GM12878 (cell line): ENCODE measurements around the gene EFNA4. TPM values are rescaled to one million over a fixed set of nuclear protein-coding genes. Genes with fewer than 3 reads are reported as not detected.

ENCODE experiments used
- ATAC-seq: fragments of 200-7000 bp; cut with Tn5 transposase; 3 replicates; pipeline ENCODE4 v1.9.1; 2020; ENCODE audit warnings: mild to moderate bottlenecking, moderate library complexity
- BruUV-seq: library from RNA; stranded (reverse); fragments of 400-500 nt; replicated peaks from 2 replicates; lab custom pipeline; 2021; lab: Mats Ljungman, UMichigan
- CTCF ChIA-PET: fragments of 300-600 bp; sonication (Branson Sonifier 250); formaldehyde crosslinking; extraction: SDS; loops from one replicate; lab custom pipeline; 2021; ENCODE audit warnings: inconsistent platforms; lab: Yijun Ruan, JAX
- POLR2A ChIA-PET: fragments of 350-600 bp; formaldehyde crosslinking; extraction: SDS; loops from one replicate; lab custom pipeline; 2021; ENCODE audit warnings: inconsistent platforms; lab: Charles Lee
- RAD21 ChIA-PET: fragments of 300-600 bp; sonication (Branson Sonifier 250); formaldehyde crosslinking; loops from one replicate; lab custom pipeline; 2023; ENCODE audit warnings: antibody characterized with exemption; ENCODE audit not compliant: unreplicated experiment; lab: Charles Lee
- SMC1A ChIA-PET: fragments of 300-600 bp; sonication (Branson Sonifier 250); formaldehyde crosslinking; loops from one replicate; lab custom pipeline; 2023; ENCODE audit not compliant: unreplicated experiment, uncharacterized antibody; lab: Charles Lee
- DNase-seq: peaks from one replicate; pipeline ENCODE4 v3.0.0-alpha.2; 2011; ENCODE audit warnings: low read depth, low spot score
- FAIRE-seq: peaks from 3 replicates; lab custom pipeline; 2011; peaks lifted over from hg19 to GRCh38; lab: Jason Lieb, UNC
- H2AFZ ChIP-seq: 2 replicates; pipeline ENCODE4 v1.6.0; 2011; ENCODE audit warnings: low read depth, low read length, control low read depth; ENCODE audit not compliant: control insufficient read depth
- H3K27ac ChIP-seq: 2 replicates; pipeline ENCODE4 v1.5.1; 2011; ENCODE audit warnings: control low read depth; ENCODE audit not compliant: control insufficient read depth, insufficient read depth
- H3K27me3 ChIP-seq, 2 experiments: replicated peaks in 1 of 2; 2 replicates each; pipeline versions ENCODE4 v1.6.0 to v1.6.1; 2011; ENCODE audit warnings: low read length in 1 of 2; ENCODE audit not compliant: control insufficient read depth in 2 of 2, insufficient read depth in 2 of 2
- H3K36me3 ChIP-seq, 2 experiments: 2 replicates each; pipeline ENCODE4 v1.5.1; 2011; ENCODE audit warnings: low read length in 1 of 2; ENCODE audit not compliant: control insufficient read depth in 2 of 2, insufficient read depth in 2 of 2
- H3K4me1 ChIP-seq: 2 replicates; pipeline ENCODE4 v1.6.1; 2011; ENCODE audit warnings: mild to moderate bottlenecking, low read length, moderate library complexity, mixed read lengths; ENCODE audit not compliant: control insufficient read depth, insufficient read depth
- H3K4me2 ChIP-seq: 2 replicates; pipeline ENCODE4 v1.6.0; 2011; ENCODE audit warnings: control low read depth; ENCODE audit not compliant: control insufficient read depth, insufficient read depth
- H3K4me3 ChIP-seq: fragments of 200-600 bp; sonication (generic); 2 replicates; pipeline ENCODE4 v1.5.1; 2016
- H3K79me2 ChIP-seq: 2 replicates; pipeline ENCODE4 v1.6.0; 2011; ENCODE audit warnings: low read length; ENCODE audit not compliant: control insufficient read depth, insufficient read depth
- H3K9ac ChIP-seq: 2 replicates; pipeline ENCODE4 v1.8.0; 2011; ENCODE audit warnings: low read length, control low read depth, mixed read lengths; ENCODE audit not compliant: control insufficient read depth, insufficient read depth
- H3K9me3 ChIP-seq: replicated peaks from 3 replicates; pipeline ENCODE4 v1.5.1; 2011; ENCODE audit warnings: mild to moderate bottlenecking, low read length; ENCODE audit not compliant: control insufficient read depth, insufficient read depth
- H4K20me1 ChIP-seq: 2 replicates; pipeline ENCODE4 v1.6.0; 2011; ENCODE audit not compliant: control insufficient read depth, insufficient read depth
- CBFB ChIP-seq: IDR thresholded peaks from 2 replicates; pipeline ENCODE4 v1.6.1; 2016; ENCODE audit warnings: antibody characterized with exemption, low read depth
- CHD1 ChIP-seq: IDR thresholded peaks from 2 replicates; pipeline ENCODE4 v1.6.1; 2012; ENCODE audit warnings: low read depth, low read length, improper control_type of control experiment
- CREB1 ChIP-seq: IDR thresholded peaks from 2 replicates; pipeline ENCODE4 v1.6.1; 2012; ENCODE audit warnings: low read depth, mild to moderate bottlenecking, inconsistent platforms
- DPF2 ChIP-seq: fragments of 450-650 bp; IDR thresholded peaks from 2 replicates; pipeline ENCODE4 v1.6.1; 2017; ENCODE audit warnings: mild to moderate bottlenecking
- NFXL1 ChIP-seq: fragments of 450-650 bp; IDR thresholded peaks from 2 replicates; pipeline ENCODE4 v1.6.1; 2017; ENCODE audit warnings: antibody characterized with exemption, mild to moderate bottlenecking, borderline replicate concordance
- TARDBP ChIP-seq: IDR thresholded peaks from 2 replicates; pipeline ENCODE4 v1.6.1; 2016; ENCODE audit warnings: borderline replicate concordance
- TCF12 ChIP-seq: IDR thresholded peaks from 2 replicates; pipeline ENCODE4 v1.6.1; 2011; ENCODE audit warnings: low read depth, mild to moderate bottlenecking, low read length
- WGBS: methylation state at CpG from one replicate; pipeline ENCODE4 v1.1.6; 2016; ENCODE audit warnings: low lambda C conversion rate; ENCODE audit not compliant: insufficient replicate concordance, insufficient coverage; ENCODE audit errors: missing lambda C conversion rate; 5-methylcytosine and 5-hydroxymethylcytosine counted together
- in situ Hi-C: fragments of 300-500 bp; cut with MboI; formaldehyde crosslinking; loops from 9 replicates; pipeline ENCODE4 v1.14.3; 2018; ENCODE audit warnings: mixed read lengths
- intact Hi-C: fragments of 100-400 bp; cut with micrococcal nuclease; formaldehyde crosslinking; loops from one replicate; pipeline ENCODE4 v1.14.2; 2022; ENCODE audit not compliant: unreplicated experiment
- polyA plus RNA-seq, 11 experiments: library from polyadenylated mRNA; depleted of rRNA in 4 of 11; unstranded in 6 of 11; stranded (reverse) in 5 of 11; fragments of >200 nt; fragmentation: Nextera tagmentation in 4 of 11; fragmentation: Illumina TruSeq in 1 of 11; extraction: Ambion mirVana in 4 of 11; extraction: Trizol in 1 of 11; gene quantifications; 1 replicate in 1 of 11; 2 replicates in 10 of 11; pipeline versions ENCODE4 v1.2.1 to v1.2.3, GENCODE V29; 2011 to 2016; ENCODE audit warnings: inconsistent platforms in 2 of 11, missing spikeins in 2 of 11, low read depth in 1 of 11
- total RNA-seq, 4 experiments: library from RNA; depleted of rRNA in 3 of 4; stranded (reverse); fragments of >200 nt in 3 of 4; fragmentation: Illumina TruSeq in 1 of 4; extraction: Trizol in 1 of 4; gene quantifications; 2 replicates each; pipeline versions ENCODE4 v1.2.1 to v1.2.3, GENCODE V29; 2013 to 2021
- TF ChIP-seq, protein P1 (sequence below): fragments of 450-650 bp; IDR thresholded peaks from 2 replicates; pipeline ENCODE4 v1.6.1; 2016; ENCODE audit warnings: mild to moderate bottlenecking
- TF ChIP-seq, protein P2 (sequence below): fragments of 450-650 bp; IDR thresholded peaks from 2 replicates; pipeline ENCODE4 v1.6.1; 2018; ENCODE audit warnings: mild to moderate bottlenecking, low read depth, moderate library complexity; ENCODE audit not compliant: partially characterized antibody
- TF ChIP-seq, protein P3 (sequence below): IDR thresholded peaks from 2 replicates; pipeline ENCODE4 v1.6.1; 2012; ENCODE audit warnings: low read length, inconsistent platforms
- TF ChIP-seq, protein P4 (sequence below): IDR thresholded peaks from 2 replicates; pipeline ENCODE4 v1.6.1; 2012; ENCODE audit warnings: low read depth, low read length, improper control_type of control experiment
- TF ChIP-seq, protein P5 (sequence below), 3 experiments: IDR thresholded peaks in 2 of 3; conservative IDR thresholded peaks in 1 of 3; 2 replicates each; pipeline ENCODE4 v1.5.1; 2011; ENCODE audit warnings: low read depth in 3 of 3, low read length in 3 of 3, mild to moderate bottlenecking in 3 of 3, control low read depth in 2 of 3, moderate library complexity in 2 of 3, inconsistent platforms in 1 of 3, mixed read lengths in 1 of 3; ENCODE audit not compliant: control insufficient read depth in 2 of 3, insufficient read depth in 1 of 3; ENCODE audit errors: extremely low read depth in 1 of 3

Gene EFNA4
- total and polyA plus RNA-seq, 10 of the 15 experiments (the other 5 are each of a cell fraction or from before 2014, with no cell fraction given) = 0.52 to 14.1 (median 4.8) TPM

DNA sequence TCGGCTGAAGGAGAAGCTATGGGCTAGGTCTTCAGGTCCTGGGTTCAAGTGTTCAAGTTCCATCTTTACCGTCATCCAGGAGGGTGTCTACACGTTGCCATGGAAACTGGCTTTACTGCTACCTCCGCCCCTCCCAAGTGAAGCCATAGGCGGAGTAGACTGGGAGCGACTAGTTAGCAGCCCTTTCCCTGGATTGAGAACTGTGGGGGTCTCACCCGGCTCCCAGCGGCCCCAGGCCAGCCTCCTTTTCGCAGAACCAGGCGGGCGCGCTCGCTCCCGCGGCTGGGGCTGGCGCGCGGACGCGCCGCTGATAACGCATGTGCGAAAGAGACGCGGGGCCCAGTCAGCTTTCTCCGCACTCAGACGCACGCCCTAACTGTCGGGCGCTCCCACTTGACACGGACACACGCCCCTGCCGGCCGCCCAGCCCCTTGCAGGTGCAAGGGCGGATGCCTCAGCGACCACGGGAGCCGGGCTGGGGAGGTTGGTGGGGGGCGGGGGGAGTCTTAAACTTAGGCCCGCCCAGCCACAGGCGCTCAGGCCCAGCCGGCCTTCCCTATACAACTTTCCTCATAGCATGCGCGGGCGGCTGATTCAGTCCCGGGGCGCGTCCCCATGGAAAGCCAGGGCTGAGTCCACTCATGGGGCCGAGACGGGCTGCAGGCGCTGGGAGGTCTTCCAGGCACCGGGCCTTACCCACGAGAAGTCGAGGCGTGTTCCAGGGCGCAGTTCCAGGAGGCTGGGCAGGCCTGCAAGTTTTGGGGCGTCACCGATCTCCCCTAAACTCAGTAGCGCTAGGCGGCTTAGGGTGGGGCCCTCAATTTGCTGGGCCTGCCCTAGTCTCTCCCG, 7.4 kb downstream of the EFNA4 start (continued):
- TF ChIP-seq CREB1 = 0 out of 2 replicates have a peak, but pooled peaks have one; percentile 11
- TF ChIP-seq, protein P1, sequence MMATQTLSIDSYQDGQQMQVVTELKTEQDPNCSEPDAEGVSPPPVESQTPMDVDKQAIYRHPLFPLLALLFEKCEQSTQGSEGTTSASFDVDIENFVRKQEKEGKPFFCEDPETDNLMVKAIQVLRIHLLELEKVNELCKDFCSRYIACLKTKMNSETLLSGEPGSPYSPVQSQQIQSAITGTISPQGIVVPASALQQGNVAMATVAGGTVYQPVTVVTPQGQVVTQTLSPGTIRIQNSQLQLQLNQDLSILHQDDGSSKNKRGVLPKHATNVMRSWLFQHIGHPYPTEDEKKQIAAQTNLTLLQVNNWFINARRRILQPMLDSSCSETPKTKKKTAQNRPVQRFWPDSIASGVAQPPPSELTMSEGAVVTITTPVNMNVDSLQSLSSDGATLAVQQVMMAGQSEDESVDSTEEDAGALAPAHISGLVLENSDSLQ = peak; percentile 27; the same call in 1 of the 2 replicates

DNA sequence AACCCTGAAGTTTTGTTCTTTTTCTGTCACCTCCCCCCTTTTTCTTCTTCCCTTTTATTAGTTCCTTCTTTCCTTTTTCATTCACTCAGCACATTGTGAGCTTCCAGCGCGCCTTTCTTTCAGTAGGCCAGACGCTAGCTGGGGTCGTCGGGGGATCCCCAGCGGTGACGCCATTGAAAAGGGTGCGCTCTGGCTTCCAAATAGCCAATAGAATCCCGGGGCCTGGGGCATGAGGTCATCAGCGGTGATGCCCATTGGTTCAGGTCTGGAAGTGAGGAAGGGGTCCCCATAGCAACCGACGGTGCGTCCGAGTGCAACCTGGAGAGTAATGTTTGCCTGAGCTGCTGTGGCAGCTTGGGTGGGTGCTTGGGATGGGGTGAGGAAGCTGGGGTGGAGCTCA, 8.2 kb downstream of the EFNA4 start:
- in situ Hi-C loops (no loop called here), intact Hi-C loops (no loop called here)
- ChIA-PET RAD21 (no interaction called here), CTCF (interaction anchor here (0.6 to 3.6 kb wide), 4 partner anchors 10 to 23 kb away, joined by 3 to 23 read pairs (median 4); no protein-coding TSS in a partner anchor), SMC1A (no interaction called here), POLR2A (no interaction called here)
- no TSS peak for BruUV-seq
- Histone ChIP-seq H3K9ac (no peak overlapping the region), H3K79me2 (no peaks in the 10 kb centered on the region), H4K20me1 (no peaks in the 10 kb centered on the region), H3K36me3 (no peaks in the 10 kb centered on the region; a peak in 2 of 4 replicates), H3K9me3 (no peaks in the 10 kb centered on the region), H3K4me3 (no peak overlapping the region), H3K27me3 (no peaks in the 10 kb centered on the region), H3K4me1 (peaks cover 10% of the 10 kb centered on the region), H3K4me2 (no peak overlapping the region), H3K27ac (no peak overlapping the region), H2AFZ (no peak overlapping the region)
- ATAC-seq (no peak), DNase-seq (no peak), FAIRE-seq (no peak)
- 71% methylated on average over 14 of the region's 14 CpGs for WGBS
- TF ChIP-seq TARDBP (no peak), CBFB (no peak), CHD1 (no peak), DPF2 (no peak), TCF12 (no peak), NFXL1 (no peak)
- TF ChIP-seq, protein P2, sequence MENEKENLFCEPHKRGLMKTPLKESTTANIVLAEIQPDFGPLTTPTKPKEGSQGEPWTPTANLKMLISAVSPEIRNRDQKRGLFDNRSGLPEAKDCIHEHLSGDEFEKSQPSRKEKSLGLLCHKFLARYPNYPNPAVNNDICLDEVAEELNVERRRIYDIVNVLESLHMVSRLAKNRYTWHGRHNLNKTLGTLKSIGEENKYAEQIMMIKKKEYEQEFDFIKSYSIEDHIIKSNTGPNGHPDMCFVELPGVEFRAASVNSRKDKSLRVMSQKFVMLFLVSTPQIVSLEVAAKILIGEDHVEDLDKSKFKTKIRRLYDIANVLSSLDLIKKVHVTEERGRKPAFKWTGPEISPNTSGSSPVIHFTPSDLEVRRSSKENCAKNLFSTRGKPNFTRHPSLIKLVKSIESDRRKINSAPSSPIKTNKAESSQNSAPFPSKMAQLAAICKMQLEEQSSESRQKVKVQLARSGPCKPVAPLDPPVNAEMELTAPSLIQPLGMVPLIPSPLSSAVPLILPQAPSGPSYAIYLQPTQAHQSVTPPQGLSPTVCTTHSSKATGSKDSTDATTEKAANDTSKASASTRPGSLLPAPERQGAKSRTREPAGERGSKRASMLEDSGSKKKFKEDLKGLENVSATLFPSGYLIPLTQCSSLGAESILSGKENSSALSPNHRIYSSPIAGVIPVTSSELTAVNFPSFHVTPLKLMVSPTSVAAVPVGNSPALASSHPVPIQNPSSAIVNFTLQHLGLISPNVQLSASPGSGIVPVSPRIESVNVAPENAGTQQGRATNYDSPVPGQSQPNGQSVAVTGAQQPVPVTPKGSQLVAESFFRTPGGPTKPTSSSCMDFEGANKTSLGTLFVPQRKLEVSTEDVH = no peak
- TF ChIP-seq, protein P3, sequence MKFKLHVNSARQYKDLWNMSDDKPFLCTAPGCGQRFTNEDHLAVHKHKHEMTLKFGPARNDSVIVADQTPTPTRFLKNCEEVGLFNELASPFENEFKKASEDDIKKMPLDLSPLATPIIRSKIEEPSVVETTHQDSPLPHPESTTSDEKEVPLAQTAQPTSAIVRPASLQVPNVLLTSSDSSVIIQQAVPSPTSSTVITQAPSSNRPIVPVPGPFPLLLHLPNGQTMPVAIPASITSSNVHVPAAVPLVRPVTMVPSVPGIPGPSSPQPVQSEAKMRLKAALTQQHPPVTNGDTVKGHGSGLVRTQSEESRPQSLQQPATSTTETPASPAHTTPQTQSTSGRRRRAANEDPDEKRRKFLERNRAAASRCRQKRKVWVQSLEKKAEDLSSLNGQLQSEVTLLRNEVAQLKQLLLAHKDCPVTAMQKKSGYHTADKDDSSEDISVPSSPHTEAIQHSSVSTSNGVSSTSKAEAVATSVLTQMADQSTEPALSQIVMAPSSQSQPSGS = no peak
- TF ChIP-seq, protein P4, sequence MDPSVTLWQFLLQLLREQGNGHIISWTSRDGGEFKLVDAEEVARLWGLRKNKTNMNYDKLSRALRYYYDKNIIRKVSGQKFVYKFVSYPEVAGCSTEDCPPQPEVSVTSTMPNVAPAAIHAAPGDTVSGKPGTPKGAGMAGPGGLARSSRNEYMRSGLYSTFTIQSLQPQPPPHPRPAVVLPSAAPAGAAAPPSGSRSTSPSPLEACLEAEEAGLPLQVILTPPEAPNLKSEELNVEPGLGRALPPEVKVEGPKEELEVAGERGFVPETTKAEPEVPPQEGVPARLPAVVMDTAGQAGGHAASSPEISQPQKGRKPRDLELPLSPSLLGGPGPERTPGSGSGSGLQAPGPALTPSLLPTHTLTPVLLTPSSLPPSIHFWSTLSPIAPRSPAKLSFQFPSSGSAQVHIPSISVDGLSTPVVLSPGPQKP = no peak
- TF ChIP-seq, protein P5, sequence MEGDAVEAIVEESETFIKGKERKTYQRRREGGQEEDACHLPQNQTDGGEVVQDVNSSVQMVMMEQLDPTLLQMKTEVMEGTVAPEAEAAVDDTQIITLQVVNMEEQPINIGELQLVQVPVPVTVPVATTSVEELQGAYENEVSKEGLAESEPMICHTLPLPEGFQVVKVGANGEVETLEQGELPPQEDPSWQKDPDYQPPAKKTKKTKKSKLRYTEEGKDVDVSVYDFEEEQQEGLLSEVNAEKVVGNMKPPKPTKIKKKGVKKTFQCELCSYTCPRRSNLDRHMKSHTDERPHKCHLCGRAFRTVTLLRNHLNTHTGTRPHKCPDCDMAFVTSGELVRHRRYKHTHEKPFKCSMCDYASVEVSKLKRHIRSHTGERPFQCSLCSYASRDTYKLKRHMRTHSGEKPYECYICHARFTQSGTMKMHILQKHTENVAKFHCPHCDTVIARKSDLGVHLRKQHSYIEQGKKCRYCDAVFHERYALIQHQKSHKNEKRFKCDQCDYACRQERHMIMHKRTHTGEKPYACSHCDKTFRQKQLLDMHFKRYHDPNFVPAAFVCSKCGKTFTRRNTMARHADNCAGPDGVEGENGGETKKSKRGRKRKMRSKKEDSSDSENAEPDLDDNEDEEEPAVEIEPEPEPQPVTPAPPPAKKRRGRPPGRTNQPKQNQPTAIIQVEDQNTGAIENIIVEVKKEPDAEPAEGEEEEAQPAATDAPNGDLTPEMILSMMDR (IDR thresholded peaks at IDR 0.05 in 2 of 3, conservative IDR thresholded peaks at IDR 0.05 in 1 of 3; ENCODE audit: control insufficient read depth in 2 of 3, extremely low read depth in 1 of 3, insufficient read depth in 1 of 3, low read depth in 3 of 3, low read length in 3 of 3) = no peak
